HG03442 (cell line): ENCODE results near the gene SHMT1.
"Not testable (repeated sequence)": the region's sequence is repeated elsewhere in the genome, so short reads cannot be mapped to it uniquely, and the experiment has no call there.

Source experiments
- ATAC-seq: cut with Tn5 transposase; IDR thresholded peaks from one replicate; pipeline ENCODE4 v1.9.1; 2021; ENCODE audit warnings: mild to moderate bottlenecking, moderate library complexity; ENCODE audit not compliant: unreplicated experiment

SHMT1 gene

DNA sequence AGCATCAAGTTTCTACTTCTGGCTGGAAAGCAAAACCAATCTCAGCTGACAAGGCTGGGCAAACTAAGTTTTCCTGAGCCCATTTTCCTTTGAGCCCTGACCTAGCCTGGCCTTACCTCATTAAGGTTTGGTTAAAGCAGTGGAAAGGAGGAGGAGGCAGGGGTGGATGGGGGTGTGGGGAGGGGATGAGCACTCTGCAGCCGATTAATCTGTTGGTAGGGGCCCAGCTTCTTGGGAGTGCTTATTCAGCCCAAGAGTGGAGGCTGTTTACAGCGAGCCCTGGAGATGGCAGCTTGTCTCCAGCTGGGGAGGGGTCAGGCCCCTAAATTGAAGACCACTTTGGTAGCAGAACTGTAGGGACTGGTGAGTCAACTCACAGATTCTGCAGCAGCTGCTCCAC is 36.3 kb downstream of the SHMT1 start:
- no peak for ATAC-seq

DNA sequence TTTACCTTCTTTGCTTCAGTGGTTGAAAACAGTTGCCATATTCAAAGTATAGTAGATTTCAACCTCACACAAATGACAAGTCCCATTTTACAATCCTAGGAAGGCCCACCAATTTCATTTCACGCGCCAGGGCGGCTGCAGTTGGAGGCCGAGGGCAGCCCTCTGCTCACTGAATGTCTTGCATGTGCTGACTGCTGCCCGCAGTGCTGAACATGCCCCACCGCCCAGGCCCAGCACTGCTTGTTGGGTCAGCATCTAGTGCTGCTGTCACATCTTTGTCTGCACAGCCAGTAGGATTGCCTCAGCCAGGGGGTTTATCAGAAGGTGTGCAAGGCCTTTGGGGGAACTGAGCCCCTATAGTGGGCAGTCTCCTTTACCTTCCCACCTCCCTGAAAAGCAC is 36.8 kb downstream of the SHMT1 start:
- no peak for ATAC-seq

DNA sequence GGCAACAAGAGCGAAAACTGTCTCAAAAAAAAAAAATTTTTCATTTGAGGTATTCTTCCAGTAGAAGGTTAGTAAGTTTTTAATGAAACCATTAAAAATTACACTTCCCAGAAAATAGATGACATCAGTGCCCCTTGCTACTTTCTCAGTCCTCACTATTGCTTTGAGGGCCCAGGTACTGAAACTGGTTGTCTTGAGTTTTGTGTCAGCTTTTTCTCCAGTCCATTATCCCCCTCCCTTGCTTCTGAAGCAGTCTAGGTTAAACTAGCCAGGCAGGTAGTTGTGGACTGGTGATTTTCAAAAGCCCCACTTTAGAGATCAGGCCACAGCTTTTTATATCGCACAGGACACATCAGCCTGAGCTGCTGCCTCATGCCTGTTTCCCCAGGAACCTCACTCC is 37.3 kb downstream of the SHMT1 start:
- no peak for ATAC-seq

DNA sequence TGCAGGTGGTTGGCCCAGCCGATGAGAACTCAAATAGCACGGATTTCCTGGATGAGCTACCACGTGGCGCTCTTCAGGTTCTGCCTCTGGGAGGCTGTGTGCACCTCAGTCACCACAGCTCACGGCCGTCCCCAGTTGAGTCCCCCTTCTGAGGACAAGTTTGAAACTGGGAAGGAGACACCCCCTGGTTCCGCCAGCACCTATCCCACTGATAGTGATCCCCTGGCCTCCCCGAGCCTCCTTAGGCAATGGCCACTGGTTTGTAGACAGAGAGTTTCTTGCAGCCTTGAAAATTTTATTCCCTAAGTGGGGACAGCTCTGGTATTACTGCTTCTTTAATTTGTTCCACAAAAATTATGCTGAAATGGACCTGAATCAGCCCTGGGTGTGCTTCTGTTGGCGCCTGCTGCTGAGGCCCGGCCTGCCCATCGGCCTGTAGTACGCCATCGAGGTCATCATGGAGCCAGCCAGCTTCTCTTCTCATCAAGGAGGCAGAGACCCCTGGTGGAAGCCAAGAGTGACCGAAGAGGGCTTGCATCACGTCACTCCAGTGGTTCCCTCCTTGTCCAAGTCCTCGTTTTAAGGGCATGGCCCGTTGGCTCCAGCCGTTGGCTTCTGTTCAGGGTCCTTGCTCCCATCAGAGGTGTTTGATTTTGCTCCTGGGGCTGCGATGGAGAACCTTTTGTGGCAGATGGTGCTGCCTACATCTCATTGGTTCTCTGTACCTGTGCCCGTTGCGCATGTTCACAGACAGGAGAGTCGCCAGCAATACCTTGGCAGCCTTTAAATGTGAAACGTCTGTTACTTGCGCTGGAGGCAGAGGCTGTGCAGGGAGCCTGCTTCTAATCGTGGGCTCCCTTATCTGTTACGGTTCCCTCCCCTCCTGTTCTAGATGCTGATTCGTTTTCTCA is 39.0 kb downstream of the SHMT1 start:
- no peak for ATAC-seq

DNA sequence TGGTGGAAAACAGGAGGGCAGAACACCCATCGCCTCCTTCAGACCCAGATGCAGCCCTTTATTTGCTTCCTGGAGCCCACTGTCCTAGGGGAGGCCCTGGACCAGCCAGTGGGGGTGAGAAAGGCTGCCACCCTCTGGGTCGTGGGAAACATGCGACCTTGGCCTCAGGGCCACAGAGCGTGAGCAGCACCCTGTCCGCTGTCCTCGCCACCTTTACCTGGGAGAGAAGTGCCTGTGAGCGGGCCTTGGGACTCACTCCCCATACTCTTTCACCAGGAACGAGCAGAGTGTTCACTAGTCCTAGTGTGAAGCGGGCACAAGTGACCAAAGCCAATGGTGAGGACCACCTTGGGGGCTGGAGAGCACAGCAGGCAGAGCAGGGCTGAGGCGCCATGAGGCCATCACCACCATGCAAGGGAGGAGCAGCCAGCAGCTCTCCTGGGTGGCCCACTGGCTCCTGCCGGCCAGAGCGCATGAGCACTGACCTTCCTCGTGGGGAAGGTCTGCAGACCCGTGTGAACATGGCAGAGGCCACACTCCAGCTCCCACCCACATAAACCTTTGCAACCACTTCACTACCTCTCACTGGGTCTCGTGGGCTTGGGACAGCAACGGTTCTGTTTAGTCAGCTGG is 39.7 kb downstream of the SHMT1 start:
- ATAC-seq, result no peak

DNA sequence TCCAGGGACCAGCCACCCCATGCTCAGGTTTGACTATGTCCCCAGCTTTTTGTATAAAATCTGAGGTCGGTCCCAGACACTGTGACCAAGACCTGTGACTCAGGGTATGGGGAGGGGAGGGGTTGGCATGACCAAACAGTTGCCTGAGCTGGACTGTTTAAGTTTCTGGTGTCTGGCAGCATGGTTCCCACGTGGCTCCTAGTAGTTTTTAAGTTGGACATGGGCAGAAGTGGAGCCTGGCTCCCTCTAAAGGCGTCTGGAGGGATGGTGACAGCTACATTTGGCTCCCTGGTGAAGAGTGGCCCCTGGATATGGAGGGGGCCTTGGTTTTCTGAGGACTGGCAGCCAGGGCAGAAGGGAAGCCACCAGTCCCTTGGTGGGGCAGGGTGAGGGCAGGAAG is 40.3 kb downstream of the SHMT1 start:
- no peak for ATAC-seq

DNA sequence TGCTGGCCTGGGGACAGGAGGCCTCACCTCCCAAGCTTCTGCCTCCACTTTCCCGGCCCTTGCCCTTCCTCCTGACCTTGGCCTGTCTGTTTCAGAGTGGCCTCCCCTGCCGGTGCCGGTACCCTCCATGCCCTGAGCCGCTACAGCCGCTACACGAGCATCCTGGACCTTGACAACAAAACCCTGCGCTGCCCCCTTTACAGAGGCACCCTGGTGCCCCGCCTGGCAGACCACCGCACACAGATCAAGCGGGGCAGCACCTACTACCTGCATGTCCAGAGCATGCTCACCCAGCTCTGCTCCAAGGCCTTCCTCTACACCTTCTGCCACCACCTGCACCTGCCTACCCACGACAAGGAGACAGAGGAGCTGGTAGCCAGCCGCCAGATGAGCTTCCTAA is 40.8 kb downstream of the SHMT1 start:
- ATAC-seq, result no peak

DNA sequence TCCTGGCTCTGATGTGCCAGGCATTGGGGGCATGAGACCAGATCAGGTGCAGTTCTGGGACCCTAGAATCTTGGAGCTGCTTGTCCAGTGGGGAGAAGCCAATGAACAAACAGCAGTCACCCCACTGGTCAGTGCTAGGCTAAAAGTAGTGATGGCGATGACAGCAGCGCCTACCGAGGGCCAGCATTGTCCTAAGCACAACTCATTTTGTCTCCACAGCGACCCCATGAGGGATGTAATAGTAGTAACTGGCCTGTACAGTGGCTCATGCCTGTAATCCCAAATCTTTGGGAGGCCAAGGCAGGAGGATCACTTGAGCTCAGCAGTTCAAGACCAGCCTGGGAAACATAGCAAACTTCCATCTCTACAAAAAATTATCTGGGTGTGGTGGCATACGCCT is 42.0 kb downstream of the SHMT1 start:
- no peak for ATAC-seq

DNA sequence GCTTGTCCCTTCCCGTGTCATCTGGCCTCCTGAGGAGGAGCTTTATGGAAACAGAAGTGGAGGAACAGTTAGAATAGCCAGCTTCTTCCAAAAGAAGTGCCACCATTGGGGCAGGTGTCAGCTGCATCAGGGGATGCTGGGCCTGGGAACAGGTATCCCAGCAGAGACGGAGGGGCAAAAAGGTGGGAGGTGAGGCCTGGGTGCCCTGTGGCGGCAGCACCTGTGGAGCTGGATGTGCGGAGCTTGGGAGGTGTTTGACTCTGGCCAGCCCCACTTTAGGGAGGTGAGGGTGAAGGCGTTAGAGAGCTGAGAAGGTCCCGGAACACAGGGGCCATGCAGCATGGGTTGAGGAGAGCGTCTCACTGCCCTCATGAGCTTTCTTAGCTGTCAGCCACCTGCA is 43.0 kb downstream of the SHMT1 start:
- no peak for ATAC-seq

DNA sequence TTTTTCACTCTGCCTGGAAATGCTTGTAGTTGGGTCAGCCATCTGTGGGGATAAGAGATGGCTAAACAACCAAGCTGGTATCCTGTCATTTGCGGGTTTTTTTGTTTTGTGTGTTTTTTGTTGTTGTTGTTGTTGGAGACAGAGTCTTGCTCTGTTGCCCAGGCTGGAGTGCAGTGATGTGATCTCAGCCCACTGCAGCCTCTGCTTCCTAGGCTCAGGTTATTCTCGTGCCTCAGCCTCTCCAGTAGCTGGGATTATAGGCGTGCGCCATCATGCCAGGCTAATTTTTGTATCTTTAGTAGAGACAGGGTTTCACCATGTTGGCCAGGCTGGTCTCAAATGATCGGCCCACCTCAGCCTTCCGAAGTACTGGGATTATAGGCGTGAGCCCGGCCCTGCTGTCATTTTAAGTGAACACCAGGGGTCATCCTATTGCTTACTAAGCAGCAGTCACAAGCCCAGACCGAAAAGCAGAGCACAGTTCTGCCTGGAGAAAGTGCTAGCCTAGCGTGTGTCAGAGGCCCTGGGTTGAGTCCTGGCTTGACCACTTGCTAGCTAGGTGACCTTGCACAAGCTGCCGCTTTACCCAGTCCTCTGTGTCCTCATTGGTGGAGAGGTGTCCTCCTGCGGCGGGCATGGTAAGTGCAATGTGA is 43.6 kb downstream of the SHMT1 start:
- no peak for ATAC-seq

DNA sequence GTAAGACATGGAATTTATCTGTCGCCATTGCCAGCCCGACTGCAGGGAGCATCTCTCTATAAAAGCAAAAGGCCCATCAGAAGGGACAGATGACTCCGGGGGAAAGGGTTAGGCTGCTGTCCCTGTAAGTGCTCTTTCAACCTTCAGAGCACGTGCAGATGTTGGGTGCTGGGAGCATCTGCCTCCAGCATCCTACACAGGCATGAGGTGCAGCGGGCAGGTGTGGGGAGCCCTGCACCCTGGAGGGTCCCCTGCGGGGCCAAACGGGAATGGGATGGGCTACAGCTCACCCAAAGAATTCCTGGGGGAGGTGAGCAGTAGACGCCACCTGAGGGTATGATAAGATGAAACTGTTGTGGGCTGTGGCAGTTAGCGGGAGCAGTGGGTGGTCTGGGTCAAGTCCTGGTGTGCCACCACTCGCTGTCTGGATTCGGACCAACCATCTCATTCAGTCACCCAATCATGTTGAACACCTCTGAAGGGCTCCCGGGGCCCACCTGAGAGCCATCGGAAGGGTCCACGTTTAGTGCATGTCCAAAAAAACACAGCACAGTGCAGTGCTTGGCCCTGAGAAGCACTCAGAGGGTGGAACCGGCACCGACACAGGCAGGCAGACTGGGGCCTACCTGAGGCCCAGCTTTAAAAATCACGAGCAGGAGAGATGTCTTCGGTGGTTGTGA is 44.4 kb downstream of the SHMT1 start:
- ATAC-seq, result no peak

DNA sequence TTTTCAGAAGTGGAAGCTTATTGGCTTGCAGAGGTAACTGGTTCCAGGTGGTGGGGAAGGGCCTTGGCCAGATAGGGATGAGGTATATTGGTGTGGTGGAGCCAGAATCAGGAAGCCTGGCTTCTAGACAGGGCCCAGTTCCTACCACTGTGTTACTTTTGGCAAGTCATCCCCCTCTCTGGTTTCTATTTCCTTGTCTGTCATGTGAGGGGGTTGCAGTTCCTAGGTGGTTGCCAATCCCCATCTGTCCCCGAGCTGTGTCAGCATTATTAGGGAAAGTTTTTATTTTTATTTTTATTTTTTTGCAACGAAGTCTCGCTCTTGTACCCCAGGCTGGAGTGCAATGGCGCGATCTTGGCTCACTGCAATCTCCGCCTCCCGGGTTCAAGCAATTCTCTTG is 45.2 kb downstream of the SHMT1 start:
- no peak for ATAC-seq

DNA sequence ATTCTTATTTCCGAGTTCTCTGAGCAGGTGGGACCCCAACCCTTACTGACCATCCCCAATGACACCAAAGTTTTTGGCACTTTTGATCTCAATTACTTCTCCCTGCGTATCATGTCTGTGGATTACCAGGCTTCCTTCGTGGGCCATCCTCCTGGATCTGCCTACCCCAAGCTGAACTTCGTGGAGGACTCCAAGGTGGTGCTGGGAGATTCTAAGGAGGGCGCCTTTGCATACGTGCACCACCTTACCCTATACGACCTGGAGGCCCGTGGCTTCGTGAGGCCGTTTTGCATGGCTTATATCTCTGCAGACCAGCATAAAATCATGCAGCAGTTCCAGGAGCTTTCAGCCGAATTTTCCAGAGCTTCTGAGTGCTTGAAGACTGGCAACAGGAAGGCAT is 47.4 kb downstream of the SHMT1 start:
- no peak for ATAC-seq

DNA sequence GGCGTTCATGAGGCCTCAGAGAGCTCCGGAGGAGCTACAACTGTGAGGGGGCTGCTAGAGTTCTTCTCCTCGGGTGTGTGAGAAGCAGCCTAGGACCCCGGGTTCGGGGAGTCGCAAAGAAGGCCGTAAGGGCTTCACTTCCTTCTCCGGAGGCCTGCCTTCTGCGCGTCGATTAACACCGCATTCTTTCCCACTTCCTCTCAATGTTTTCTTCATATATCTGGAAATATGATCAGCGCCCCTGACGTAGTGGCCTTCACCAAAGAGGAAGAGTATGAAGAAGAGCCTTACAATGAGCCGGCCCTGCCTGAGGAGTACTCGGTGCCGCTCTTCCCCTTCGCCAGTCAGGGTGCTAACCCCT is 47.8 kb downstream of the SHMT1 start:
- ATAC-seq, result no peak

DNA sequence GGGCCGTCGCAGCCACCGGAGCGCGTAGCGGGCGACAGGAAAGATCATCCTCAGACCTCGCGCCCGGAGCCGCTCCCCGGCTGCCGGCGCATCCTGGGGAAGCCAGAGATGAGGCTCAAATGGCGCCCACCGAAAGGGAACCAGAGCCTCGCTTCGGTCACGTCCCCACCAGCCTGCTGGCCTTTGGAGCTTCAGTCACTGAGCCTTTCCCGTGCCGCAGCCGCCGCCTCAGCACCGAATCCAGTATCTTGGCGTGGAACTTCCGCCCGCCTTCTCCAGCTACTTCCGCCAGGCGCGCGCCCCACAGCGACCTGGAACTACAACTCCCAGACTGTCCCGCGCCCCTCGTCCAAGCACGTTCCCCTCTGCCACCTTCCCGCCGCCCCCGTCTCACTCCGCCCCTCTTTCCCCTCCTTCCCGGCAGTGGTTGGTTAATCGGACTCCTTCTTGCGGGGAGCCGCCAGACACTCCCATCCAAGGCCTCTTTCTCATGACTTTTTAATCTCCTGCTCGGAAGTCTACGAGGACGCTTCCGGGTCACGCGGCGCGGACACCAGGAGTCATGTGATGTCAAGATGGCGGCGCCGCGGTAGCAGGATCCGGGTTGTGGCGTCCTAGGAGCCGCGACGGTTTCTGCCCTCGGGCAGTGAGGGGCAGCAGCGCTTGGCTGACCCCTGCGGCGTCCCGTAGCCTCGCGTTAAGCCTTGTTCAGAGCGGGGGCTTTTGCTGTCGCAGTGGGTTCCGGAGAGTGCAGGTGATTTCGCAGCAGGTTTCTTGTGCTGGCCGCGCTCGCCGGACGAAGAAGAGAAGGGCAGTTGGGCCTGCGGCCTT is 48.4 kb downstream of the SHMT1 start, which contains the start of the genes SMCR8 and TOP3A:
TSS of gene SMCR8 (plus strand) at position 563 of the 831 bp plus-strand sequence. CDS start 497 bp downstream, outside the sequence.
TSS of gene TOP3A (minus strand) at position 264 of the 831 bp plus-strand sequence. CDS start at position 48, 216 bp downstream.
- peak; percentile 77 for ATAC-seq

DNA sequence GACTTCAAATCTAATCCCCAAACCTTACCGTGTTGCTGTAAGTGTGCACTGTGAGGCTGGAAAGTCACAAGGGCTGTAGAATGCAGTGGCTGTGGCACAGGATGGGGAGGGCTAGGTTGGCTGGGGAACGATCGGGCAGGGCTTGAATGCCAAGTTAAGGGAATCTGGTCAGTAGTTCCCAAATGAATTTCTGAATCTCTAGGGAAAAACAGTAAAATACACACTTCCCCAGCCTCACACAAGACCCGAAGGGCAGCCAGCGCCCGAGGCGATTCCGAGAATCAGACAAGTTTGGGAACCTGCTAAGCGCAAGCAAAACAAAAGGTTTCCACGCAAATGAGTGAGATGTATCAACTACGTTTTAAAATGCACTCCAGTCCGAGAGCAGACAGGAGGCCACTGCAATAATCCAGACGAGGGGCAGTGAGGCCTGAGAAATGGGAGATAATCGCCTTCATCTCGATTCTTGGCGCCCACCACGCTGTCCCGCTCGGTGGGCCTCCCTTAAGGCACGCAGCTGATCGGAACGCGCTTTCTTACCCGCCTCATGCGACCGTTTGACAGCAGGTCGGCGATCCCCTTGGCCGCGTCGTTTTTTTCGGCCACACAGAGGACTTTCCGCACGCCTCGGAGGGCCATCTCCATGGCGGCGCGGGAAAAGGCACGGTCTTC is 49.2 kb downstream of the SHMT1 start:
- ATAC-seq, result peak; percentile 8

DNA sequence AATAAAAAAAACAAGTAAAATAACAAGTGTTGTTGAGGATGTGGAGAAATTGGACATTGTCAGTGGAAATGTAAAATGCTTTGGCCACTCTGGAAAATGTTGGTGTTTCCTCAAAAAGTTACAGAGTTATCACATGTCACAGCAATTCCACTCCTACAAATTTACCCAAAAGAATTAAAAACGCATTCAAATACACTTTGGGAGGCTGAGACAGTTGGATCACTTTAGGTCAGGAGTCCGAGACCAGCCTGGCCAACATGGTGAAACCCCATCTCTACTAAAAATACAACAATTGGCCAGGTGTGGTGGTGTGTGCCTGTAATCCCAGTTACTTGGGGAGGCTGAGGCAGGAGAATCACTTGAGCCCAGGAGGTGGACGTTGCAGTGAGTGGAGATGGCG is 54.1 kb downstream of the SHMT1 start:
- ATAC-seq, result no peak

DNA sequence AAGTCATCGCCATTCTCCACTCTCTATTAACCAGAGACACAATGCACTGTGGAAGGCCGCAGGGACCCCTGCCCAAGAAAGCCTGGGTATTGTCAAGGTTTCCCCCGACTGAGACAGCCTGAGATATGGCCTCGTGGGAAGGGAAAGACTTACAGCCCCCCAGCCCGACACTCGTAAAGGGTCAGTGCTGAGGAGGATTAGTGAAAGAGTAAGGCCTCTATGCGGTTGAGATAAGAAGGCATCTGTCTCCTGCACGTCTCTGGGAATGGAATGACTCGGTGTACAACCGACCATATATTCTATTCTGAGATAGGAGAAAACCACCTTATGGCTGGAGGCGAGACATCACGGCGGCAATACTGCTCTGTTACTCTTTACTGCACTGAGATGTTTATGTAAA is 60.1 kb downstream of the SHMT1 start:
- ATAC-seq, result not testable (repeated sequence)

DNA sequence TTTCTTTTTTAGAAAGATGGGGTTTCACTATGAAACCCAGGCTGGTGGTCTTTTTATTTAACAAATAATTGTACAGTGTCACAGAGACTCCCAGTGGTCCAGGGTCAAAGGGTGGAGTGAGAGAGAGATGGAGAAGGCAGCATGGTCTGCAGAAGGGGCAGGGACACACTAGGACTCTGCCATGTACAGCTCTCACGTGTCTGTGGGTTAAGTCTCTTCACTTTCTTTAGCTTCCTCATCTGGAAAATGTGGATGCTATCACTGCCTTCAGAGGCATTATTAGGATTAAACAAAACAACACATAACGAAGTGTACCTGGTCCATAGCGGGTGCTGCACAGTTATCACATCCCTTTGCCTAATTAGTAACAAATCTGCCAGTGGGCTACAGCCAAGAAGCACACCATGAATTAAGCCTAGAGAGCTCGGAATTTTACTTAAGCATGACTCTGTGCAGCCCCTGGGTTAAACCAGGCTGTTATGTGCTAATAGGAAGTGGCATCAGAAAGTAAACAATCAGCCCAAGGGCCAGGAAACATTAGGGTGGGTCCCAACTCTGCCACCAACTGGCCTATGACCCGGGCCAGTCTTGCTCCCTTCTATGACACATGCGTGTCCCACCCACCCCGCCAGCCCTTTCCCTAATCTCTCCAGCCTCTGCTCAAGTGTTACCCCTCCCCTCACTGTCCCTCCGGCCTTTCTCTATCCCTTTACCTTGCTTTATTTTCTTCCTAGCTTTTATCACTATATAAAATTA is 62.4 kb downstream of the SHMT1 start:
- no peak for ATAC-seq
